Thymus (tissue), 11 donors: ENCODE data around the gene AADAT. TPM values are rescaled to one million over a fixed set of nuclear protein-coding genes. Genes with fewer than 3 reads are reported as not detected.
"Not testable (repeated sequence)": the region's sequence is repeated elsewhere in the genome, so short reads cannot be mapped to it uniquely, and the experiment has no call there.

Source experiments
- DNase-seq, 9 donors: peaks; one replicate each; pipeline ENCODE4 v3.0.0-alpha.2; 2013; ENCODE audit warnings: low spot score in 9 of 9, low read depth in 6 of 9, missing footprints in 1 of 9
- H3K27ac ChIP-seq, 2 donors: one replicate each; pipeline ENCODE4 v1.5.1; 2013; ENCODE audit warnings: control low read depth in 1 of 2, low read depth in 1 of 2, low read length in 1 of 2, mild to moderate bottlenecking in 1 of 2, moderate library complexity in 1 of 2
- H3K27me3 ChIP-seq, 2 donors: one replicate each; pipeline ENCODE4 v1.5.1; 2013; ENCODE audit warnings: low read length in 1 of 2; ENCODE audit not compliant: control insufficient read depth in 2 of 2, insufficient read depth in 1 of 2
- H3K36me3 ChIP-seq, 2 donors: one replicate each; pipeline ENCODE4 v1.5.1; 2013; ENCODE audit warnings: low read length in 1 of 2, mild to moderate bottlenecking in 1 of 2, moderate library complexity in 1 of 2; ENCODE audit not compliant: control insufficient read depth in 2 of 2, insufficient read depth in 2 of 2
- H3K4me1 ChIP-seq, 2 donors: one replicate each; pipeline ENCODE4 v1.5.1; 2013; ENCODE audit warnings: low read length in 2 of 2; ENCODE audit not compliant: control insufficient read depth in 2 of 2, insufficient read depth in 2 of 2
- H3K4me3 ChIP-seq, 2 donors: one replicate each; pipeline ENCODE4 v1.5.1; 2013; ENCODE audit warnings: low read length in 2 of 2, control low read depth in 1 of 2, mild to moderate bottlenecking in 1 of 2
- H3K9me3 ChIP-seq, 2 donors: one replicate each; pipeline ENCODE4 v1.5.1; 2013; ENCODE audit warnings: low read length in 1 of 2, mild to moderate bottlenecking in 1 of 2; ENCODE audit not compliant: control insufficient read depth in 2 of 2, insufficient read depth in 1 of 2
- WGBS: extraction: QIAGEN DNeasy Blood & Tissue Kit; methylation state at CpG from one replicate; pipeline ENCODE4 v1.1.7; 2013; 5-methylcytosine and 5-hydroxymethylcytosine counted together
- polyA plus RNA-seq: library from polyadenylated mRNA; stranded (reverse); fragments of 200-250 nt; gene quantifications from one replicate; pipeline ENCODE4 v1.2.3, GENCODE V29; 2013
- total RNA-seq: library from RNA; stranded (reverse); fragments of 120-200 nt; gene quantifications from one replicate; pipeline ENCODE4 v1.2.4, GENCODE V29; 2013
- donor health status: healthy.

Gene AADAT
- total and polyA plus RNA-seq, 2 donors, result 1.7 to 3.3 TPM

DNA sequence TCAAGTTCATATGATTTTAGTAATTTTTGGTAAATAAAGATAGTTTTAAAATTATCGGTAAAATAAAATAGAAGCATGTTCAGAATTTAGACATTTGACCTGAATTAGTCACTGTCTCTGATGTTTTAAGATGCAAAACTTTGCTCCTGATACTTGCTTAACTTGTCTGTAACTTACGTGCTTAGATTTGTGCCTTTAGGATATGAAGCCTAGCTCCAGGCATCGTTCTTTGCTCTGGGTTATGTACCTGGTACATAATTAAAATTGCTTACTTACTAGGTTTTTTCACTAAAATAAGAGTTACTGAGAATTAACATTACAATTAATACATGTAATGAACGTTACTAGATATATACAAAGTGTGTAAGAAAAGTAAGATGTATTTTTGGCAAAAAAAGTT is 24.9 kb upstream of the AADAT start:
- Histone ChIP-seq H3K36me3 (no peaks in the 10 kb centered on the region), H3K9me3 (no peaks in the 10 kb centered on the region), H3K27ac (no peak overlapping the region), H3K27me3 (no peaks in the 10 kb centered on the region), H3K4me1 (no peaks in the 10 kb centered on the region), H3K4me3 (no peak overlapping the region)
- no peak for DNase-seq
- 95% methylated on average over 4 of the region's 4 CpGs for WGBS

DNA sequence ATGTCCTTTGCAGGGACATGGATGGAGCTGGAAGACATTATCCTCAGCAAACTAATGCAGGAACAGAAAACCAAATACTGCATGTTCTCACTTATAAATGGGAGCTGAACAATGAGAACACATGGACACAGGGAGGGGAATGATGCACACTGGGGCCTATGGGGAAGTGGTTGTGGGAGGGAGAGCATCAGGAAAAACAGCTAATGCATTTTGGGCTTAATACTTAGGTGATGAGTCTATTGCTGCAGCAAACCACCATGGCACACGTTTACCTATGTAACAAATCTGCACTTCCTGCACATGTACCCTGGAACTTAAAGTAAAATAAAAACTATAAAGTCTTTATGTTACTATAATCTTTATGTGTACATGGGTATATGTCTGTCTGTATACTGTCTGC is 24.4 kb upstream of the AADAT start:
- H3K27me3 ChIP-seq, H3K9me3 ChIP-seq, H3K4me3 ChIP-seq, H3K27ac ChIP-seq, H3K4me1 ChIP-seq, H3K36me3 ChIP-seq, DNase-seq: not testable (repeated sequence)
- 45% methylated on average over 1 of the region's 1 CpG for WGBS

DNA sequence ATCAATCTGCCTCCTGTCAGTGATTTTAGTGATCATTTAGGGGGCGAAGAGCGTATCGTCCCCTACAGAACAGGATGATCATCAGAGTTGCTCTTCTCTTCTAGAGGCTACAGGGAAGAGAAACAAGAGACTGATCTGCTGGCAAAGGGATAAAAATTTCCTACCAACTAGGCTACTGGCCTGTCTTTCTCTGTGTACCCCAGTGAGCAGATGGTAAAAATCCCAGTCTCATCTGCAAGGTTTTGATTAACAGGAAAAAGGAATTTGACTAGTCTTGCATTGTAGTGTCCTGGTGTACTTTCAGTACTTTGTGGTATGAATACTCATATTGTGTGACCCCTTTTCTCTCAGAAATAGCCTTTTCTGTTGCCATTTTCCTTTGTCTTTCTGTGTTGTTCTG is 21.8 kb upstream of the AADAT start:
- WGBS, result 97% methylated on average over 3 of the region's 3 CpGs

DNA sequence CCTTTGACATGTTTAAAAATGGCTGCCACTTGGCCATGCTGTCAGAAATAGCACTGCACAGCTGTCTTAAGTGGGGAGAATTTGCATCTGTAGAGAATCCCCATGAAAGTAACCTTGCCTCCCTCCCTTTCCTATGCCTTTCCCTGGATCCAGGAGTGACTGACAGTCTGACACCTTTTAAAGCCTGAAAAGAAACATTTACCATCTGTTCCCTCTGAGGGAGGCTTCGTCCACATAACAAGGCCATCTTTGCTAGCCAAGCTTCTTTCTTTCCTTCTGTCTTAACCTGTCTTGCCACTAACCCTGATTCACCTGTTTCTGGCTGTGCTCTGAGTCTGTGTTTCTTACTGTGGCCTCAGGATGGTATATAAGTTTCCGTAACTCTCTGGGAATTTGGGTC is 21.3 kb upstream of the AADAT start:
- Histone ChIP-seq H3K4me1 (no peaks in the 10 kb centered on the region), H3K9me3 (no peaks in the 10 kb centered on the region)
- 92% methylated on average over 2 of the region's 2 CpGs for WGBS

More for the DNA sequence above, 21.8 kb upstream of the AADAT start:
- H3K4me3 ChIP-seq, result no peak overlapping the region
- H3K27ac ChIP-seq, result no peak overlapping the region
- H3K27me3 ChIP-seq, result no peaks in the 10 kb centered on the region
- no peaks in the 10 kb centered on the region for H3K9me3 ChIP-seq
- DNase-seq, result no peak
- no peaks in the 10 kb centered on the region for H3K4me1 ChIP-seq
- H3K36me3 ChIP-seq, result no peaks in the 10 kb centered on the region

DNA sequence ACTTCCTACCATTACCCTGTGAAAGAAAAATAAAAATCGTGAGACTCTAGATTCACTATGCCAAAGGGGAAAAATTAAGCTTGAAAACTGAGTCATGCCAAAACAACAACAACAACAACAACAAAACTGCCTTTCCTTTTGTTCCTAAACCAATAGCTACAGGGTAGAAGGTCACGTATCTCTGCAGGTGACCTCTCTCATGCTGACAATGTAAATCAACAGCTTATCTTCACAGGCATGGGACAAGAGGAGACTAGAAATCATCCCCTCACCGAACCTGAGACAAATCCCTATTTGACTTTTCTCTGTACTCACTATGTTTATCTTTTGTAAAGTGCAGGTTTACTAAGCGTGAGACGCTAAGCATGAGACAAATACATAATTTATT is 20.5 kb upstream of the AADAT start:
- H3K27me3 ChIP-seq, result no peaks in the 10 kb centered on the region
- DNase-seq, result no peak
- H3K27ac ChIP-seq, result no peak overlapping the region
- no peak overlapping the region for H3K4me3 ChIP-seq
- no peaks in the 10 kb centered on the region for H3K9me3 ChIP-seq
- H3K4me1 ChIP-seq, result no peaks in the 10 kb centered on the region
- H3K36me3 ChIP-seq, result no peaks in the 10 kb centered on the region
- WGBS, result 89% methylated on average over 5 of the region's 5 CpGs

More for the DNA sequence above, 21.3 kb upstream of the AADAT start:
- Histone ChIP-seq H3K36me3 (no peaks in the 10 kb centered on the region), H3K27ac (no peak overlapping the region), H3K4me3 (no peak overlapping the region), H3K27me3 (no peaks in the 10 kb centered on the region)
- DNase-seq, result no peak

DNA sequence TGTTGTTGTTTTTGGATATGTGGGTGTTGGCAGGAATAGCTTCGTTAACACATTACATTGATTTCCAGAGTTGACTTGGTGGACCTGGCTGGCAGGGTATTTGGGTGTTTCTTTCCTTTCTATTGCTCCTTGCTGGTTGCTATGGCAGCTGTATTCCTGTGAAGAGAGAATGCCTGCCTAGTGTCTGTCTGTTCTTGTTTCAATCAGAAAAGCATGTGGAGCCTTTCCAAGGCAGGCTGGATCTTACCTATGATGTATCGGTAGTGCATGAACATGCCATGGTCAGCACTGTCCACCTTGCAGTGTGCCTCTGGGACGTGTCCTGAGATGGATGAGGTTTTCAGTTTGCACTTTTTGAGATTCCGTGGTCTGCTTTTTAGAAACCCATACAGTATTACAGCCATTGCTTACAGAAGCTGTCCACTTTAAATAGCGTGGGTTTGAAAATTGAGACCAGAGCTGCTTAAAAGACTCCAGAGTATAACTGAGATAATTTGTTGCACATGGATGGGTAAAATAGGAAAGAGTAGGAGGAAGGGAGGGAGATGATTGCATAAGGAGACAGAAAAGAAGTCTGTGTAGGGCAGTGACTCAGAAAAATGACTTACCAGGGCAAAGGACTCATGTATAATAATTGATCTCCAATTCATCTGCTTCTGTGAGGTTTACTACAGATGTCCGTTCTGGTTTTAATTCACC is 20.0 kb upstream of the AADAT start:
- 91% methylated on average over 6 of the region's 6 CpGs for WGBS
- H3K9me3 ChIP-seq, result no peaks in the 10 kb centered on the region
- no peak for DNase-seq
- H3K4me1 ChIP-seq, result no peaks in the 10 kb centered on the region
- no peaks in the 10 kb centered on the region for H3K36me3 ChIP-seq
- H3K27ac ChIP-seq, result no peak overlapping the region
- no peaks in the 10 kb centered on the region for H3K27me3 ChIP-seq
- H3K4me3 ChIP-seq, result no peak overlapping the region

DNA sequence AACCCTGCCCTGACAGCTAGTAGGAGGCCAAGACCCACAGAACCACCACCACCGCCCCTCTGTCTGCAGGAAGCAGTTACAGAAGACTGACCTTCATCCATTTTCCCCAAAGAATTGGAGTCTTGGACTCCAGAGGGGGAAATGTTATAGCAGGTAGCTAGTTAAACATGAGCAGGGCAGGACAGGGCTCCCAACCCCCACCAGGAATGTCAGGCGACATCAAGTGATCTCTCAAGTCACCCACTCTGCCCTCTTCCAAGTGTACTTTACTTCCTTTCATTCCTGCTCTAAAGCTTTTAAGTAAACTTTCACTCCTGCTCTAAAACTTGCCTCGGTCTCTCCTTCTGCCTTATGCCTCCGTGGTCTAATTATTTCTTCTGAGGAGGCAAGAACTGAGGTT is 17.1 kb upstream of the AADAT start:
- Histone ChIP-seq H3K27me3 (no peaks in the 10 kb centered on the region), H3K4me3 (no peak overlapping the region), H3K27ac (no peak overlapping the region), H3K36me3 (no peaks in the 10 kb centered on the region), H3K4me1 (no peaks in the 10 kb centered on the region), H3K9me3 (no peaks in the 10 kb centered on the region)
- no peak for DNase-seq
- 94% methylated on average over 4 of the region's 4 CpGs for WGBS

DNA sequence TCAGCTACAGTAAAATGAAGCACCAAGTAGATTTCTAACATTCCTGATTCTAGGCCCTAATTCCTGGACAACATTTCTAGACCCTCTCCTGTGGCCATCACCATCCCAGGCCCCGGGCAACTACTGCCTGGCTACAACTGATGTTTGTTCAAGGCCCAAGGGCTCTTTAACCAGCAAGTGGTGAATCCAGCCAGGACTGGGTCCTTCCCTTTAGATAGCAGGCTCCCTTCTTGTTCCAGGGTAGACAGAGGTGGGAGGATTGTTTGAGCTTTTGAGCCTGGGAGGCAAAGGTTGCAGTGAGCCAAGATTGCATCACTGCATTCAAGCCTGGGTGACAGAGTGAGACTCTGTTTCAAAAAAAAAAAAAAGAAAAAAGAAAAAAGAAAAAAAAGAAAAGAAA is 12.7 kb upstream of the AADAT start:
- no peak for DNase-seq
- 96% methylated on average over 1 of the region's 1 CpG for WGBS

DNA sequence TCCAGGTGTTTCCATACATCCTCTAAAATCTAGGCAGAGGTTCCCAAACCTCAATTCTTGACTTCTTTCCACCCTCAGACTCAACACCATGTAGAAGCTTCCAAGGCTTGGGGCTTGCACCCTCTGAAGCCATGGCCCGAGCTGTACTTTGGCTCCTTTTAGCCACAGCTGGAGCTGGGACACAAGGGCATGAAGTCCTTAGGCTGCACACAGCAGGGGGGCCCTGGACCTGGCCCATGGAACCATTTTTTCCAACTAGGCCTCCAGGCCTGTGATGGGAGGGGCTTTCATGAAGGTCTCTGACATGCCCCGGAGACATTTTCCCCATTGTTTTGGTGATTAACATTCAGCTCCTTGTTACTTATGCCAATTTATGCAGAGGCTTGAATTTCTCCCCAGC is 8.4 kb upstream of the AADAT start:
- 96% methylated on average over 2 of the region's 2 CpGs for WGBS

More for the DNA sequence above, 12.7 kb upstream of the AADAT start:
- Histone ChIP-seq H3K27ac (no peak overlapping the region), H3K4me1 (no peaks in the 10 kb centered on the region), H3K4me3 (no peak overlapping the region), H3K9me3 (no peaks in the 10 kb centered on the region), H3K36me3 (no peaks in the 10 kb centered on the region), H3K27me3 (no peaks in the 10 kb centered on the region)

More for the DNA sequence above, 8.4 kb upstream of the AADAT start:
- not testable (repeated sequence) for H3K4me3 ChIP-seq, H3K9me3 ChIP-seq, H3K4me1 ChIP-seq, H3K27me3 ChIP-seq, H3K27ac ChIP-seq, H3K36me3 ChIP-seq, DNase-seq
